H9 (cell line): ENCODE data around the gene OOSP1. TPM values are rescaled to one million over a fixed set of nuclear protein-coding genes. Genes with fewer than 3 reads are reported as not detected.

Experiments
- DNase-seq: peaks from one replicate; pipeline ENCODE4 v3.0.0-alpha.2; 2017
- H2AFZ ChIP-seq: one replicate; pipeline ENCODE4 v1.6.1; 2013; ENCODE audit warnings: mild to moderate bottlenecking, low read length, control low read depth, moderate library complexity
- H2AK5ac ChIP-seq: 2 replicates; pipeline ENCODE4 v1.6.1; 2013; ENCODE audit warnings: low read length, control low read depth, mixed read lengths; ENCODE audit not compliant: insufficient read length
- H2BK120ac ChIP-seq: one replicate; pipeline ENCODE4 v1.6.1; 2013; ENCODE audit warnings: low read depth, mild to moderate bottlenecking, low read length, control low read depth, inconsistent platforms; ENCODE audit not compliant: poor library complexity, severe bottlenecking
- H2BK12ac ChIP-seq: 2 replicates; pipeline ENCODE4 v1.6.1; 2013; ENCODE audit warnings: low read length, control low read depth, mixed read lengths, low read depth; ENCODE audit not compliant: insufficient read length
- H2BK15ac ChIP-seq: 2 replicates; pipeline ENCODE4 v1.6.1; 2013; ENCODE audit warnings: low read depth, low read length, control low read depth
- H2BK20ac ChIP-seq: one replicate; pipeline ENCODE4 v1.6.1; 2013; ENCODE audit warnings: low read depth, mild to moderate bottlenecking, low read length, control low read depth, inconsistent platforms; ENCODE audit not compliant: poor library complexity, severe bottlenecking
- H2BK5ac ChIP-seq: 2 replicates; pipeline ENCODE4 v1.6.1; 2013; ENCODE audit warnings: low read length, control low read depth, mixed read lengths; ENCODE audit not compliant: insufficient read length
- H3K14ac ChIP-seq: 2 replicates; pipeline ENCODE4 v1.6.1; 2013; ENCODE audit warnings: low read length, control low read depth; ENCODE audit not compliant: insufficient read depth
- H3K18ac ChIP-seq: 2 replicates; pipeline ENCODE4 v1.6.1; 2013; ENCODE audit warnings: low read depth, mild to moderate bottlenecking, mixed read lengths, low read length, control low read depth; ENCODE audit not compliant: insufficient read length
- H3K23ac ChIP-seq: 2 replicates; pipeline ENCODE4 v1.6.1; 2013; ENCODE audit warnings: low read length, control low read depth, mixed read lengths, low read depth; ENCODE audit not compliant: insufficient read length
- H3K23me2 ChIP-seq: 2 replicates; pipeline ENCODE4 v1.6.1; 2013; ENCODE audit warnings: low read depth, mild to moderate bottlenecking, mixed read lengths, low read length, control low read depth; ENCODE audit not compliant: insufficient read length, poor library complexity, severe bottlenecking
- H3K27ac ChIP-seq: 2 replicates; pipeline ENCODE4 v1.5.1; 2013; ENCODE audit warnings: low read length, control low read depth, mixed read lengths, low read depth; ENCODE audit not compliant: insufficient read length
- H3K27me3 ChIP-seq: 2 replicates; pipeline ENCODE4 v1.6.1; 2013; ENCODE audit warnings: low read length, control low read depth, inconsistent platforms; ENCODE audit not compliant: insufficient read depth
- H3K4ac ChIP-seq: 2 replicates; pipeline ENCODE4 v1.6.1; 2013; ENCODE audit warnings: low read depth, mild to moderate bottlenecking, control low read depth, inconsistent platforms, low read length, moderate library complexity
- H3K4me1 ChIP-seq: 2 replicates; pipeline ENCODE4 v1.6.1; 2013; ENCODE audit warnings: low read length, control low read depth, inconsistent platforms; ENCODE audit not compliant: insufficient read depth
- H3K4me2 ChIP-seq: 2 replicates; pipeline ENCODE4 v1.6.1; 2013; ENCODE audit warnings: low read length, control low read depth, mixed read lengths; ENCODE audit not compliant: insufficient read length, insufficient read depth
- H3K56ac ChIP-seq: 2 replicates; pipeline ENCODE4 v1.6.1; 2013; ENCODE audit warnings: low read depth, mild to moderate bottlenecking, mixed read lengths, low read length, control low read depth; ENCODE audit not compliant: insufficient read length
- H3K79me1 ChIP-seq: 2 replicates; pipeline ENCODE4 v1.6.1; 2013; ENCODE audit warnings: low read depth, mild to moderate bottlenecking, moderate library complexity, low read length, control low read depth, inconsistent platforms; ENCODE audit not compliant: insufficient read depth, poor library complexity, severe bottlenecking
- H3K79me2 ChIP-seq: 2 replicates; pipeline ENCODE4 v1.6.1; 2013; ENCODE audit warnings: low read length, control low read depth, inconsistent platforms; ENCODE audit not compliant: insufficient read depth
- H3K9ac ChIP-seq: 2 replicates; pipeline ENCODE4 v1.6.1; 2013; ENCODE audit warnings: low read length, control low read depth, mixed read lengths; ENCODE audit not compliant: insufficient read length; ENCODE audit errors: extremely low read depth
- H3K9me3 ChIP-seq: one replicate; pipeline ENCODE4 v1.6.1; 2013; ENCODE audit warnings: low read depth, low read length, inconsistent platforms; ENCODE audit not compliant: control insufficient read depth
- H3T11ph ChIP-seq: one replicate; pipeline ENCODE4 v1.6.1; 2013; ENCODE audit warnings: mild to moderate bottlenecking, low read length, control low read depth, inconsistent platforms
- H4K20me1 ChIP-seq: one replicate; pipeline ENCODE4 v1.6.1; 2013; ENCODE audit not compliant: control insufficient read depth, insufficient read length, insufficient read depth
- H4K5ac ChIP-seq: 2 replicates; pipeline ENCODE4 v1.6.1; 2013; ENCODE audit warnings: low read depth, mild to moderate bottlenecking, mixed read lengths, low read length, control low read depth; ENCODE audit not compliant: insufficient read length
- H4K8ac ChIP-seq: replicated peaks from 2 replicates; pipeline ENCODE4 v1.6.1; 2013; ENCODE audit warnings: low read length, control low read depth, mixed read lengths, low read depth; ENCODE audit not compliant: insufficient read length
- H4K91ac ChIP-seq: 2 replicates; pipeline ENCODE4 v1.6.1; 2013; ENCODE audit warnings: low read depth, mild to moderate bottlenecking, moderate library complexity, mixed read lengths, low read length, control low read depth; ENCODE audit not compliant: insufficient read length
- H3K27ac Mint-ChIP-seq, 3 experiments: 2 replicates in 2 of 3; 3 replicates in 1 of 3; pipeline ENCODE4 v1.8.0; 2020 to 2021; ENCODE audit warnings: mixed read lengths in 3 of 3, mild to moderate bottlenecking in 1 of 3, moderate library complexity in 1 of 3
- H3K27me3 Mint-ChIP-seq: 2 replicates; pipeline ENCODE4 v1.8.0; 2021; ENCODE audit warnings: low read depth, mild to moderate bottlenecking, moderate library complexity, mixed read lengths
- H3K36me3 Mint-ChIP-seq, 3 experiments: 2 replicates in 2 of 3; 3 replicates in 1 of 3; pipeline ENCODE4 v1.8.0; 2020 to 2021; ENCODE audit warnings: low read depth in 3 of 3, mixed read lengths in 3 of 3; ENCODE audit not compliant: insufficient read depth in 1 of 3
- H3K4me1 Mint-ChIP-seq, 2 experiments: 2 replicates each; pipeline ENCODE4 v1.8.0; 2020; ENCODE audit warnings: mixed read lengths in 2 of 2
- H3K4me3 Mint-ChIP-seq, 2 experiments: 2 replicates in 1 of 2; 3 replicates in 1 of 2; pipeline ENCODE4 v1.8.0; 2020 to 2021; ENCODE audit warnings: mild to moderate bottlenecking in 2 of 2, mixed read lengths in 2 of 2, moderate library complexity in 1 of 2
- H3K9me3 Mint-ChIP-seq, 2 experiments: 2 replicates in 1 of 2; 3 replicates in 1 of 2; pipeline ENCODE4 v1.8.0; 2020; ENCODE audit warnings: mild to moderate bottlenecking in 2 of 2, mixed read lengths in 2 of 2, moderate library complexity in 1 of 2
- WGBS: extraction: QIAGEN DNeasy Blood & Tissue Kit; methylation state at CpG from one replicate; pipeline ENCODE4 v1.1.7; 2013; ENCODE audit warnings: missing lambda C conversion rate, low lambda C conversion rate, mixed read lengths; ENCODE audit not compliant: insufficient read length; ENCODE audit errors: extremely low coverage; 5-methylcytosine and 5-hydroxymethylcytosine counted together
- total RNA-seq: library from RNA; stranded (reverse); gene quantifications from 2 replicates; pipeline ENCODE4 v1.2.1, GENCODE V29; 2021
- TF ChIP-seq, protein P1 (sequence below): fragments of 200-600 bp; sonication (generic); conservative IDR thresholded peaks from 3 replicates; pipeline ENCODE4 v1.8.0; 2021; ENCODE audit warnings: antibody characterized with exemption, mild to moderate bottlenecking

The OOSP1 gene
- total RNA-seq, 1 experiment from 2014 or later, result not detected

GRCh38 chr11:59984368-59984767 is 46.1 kb downstream of the OOSP1 start:
- Histone ChIP-seq H4K8ac (no peak overlapping the region), H3K18ac (no peak overlapping the region), H3K9me3 (no peaks in the 10 kb centered on the region), H4K91ac (no peak overlapping the region), H3K27ac (no peak overlapping the region), H4K5ac (no peak overlapping the region), H2BK5ac (no peak overlapping the region), H3K14ac (no peak overlapping the region), H3K23ac (no peak overlapping the region), H2BK12ac (no peak overlapping the region), H3K4ac (no peak overlapping the region), H3K4me1 (no peaks in the 10 kb centered on the region), H2BK20ac (no peak overlapping the region), H3K23me2 (no peaks in the 10 kb centered on the region), H2AFZ (no peak overlapping the region), H3T11ph (no peak overlapping the region), H2BK120ac (no peak overlapping the region), H3K27me3 (no peaks in the 10 kb centered on the region), H3K56ac (no peak overlapping the region), H3K9ac (no peak overlapping the region), H3K4me2 (no peak overlapping the region), H2BK15ac (no peak overlapping the region), H3K79me2 (no peaks in the 10 kb centered on the region), H3K79me1 (no peaks in the 10 kb centered on the region), H2AK5ac (no peak overlapping the region), H4K20me1 (no peaks in the 10 kb centered on the region)
- TF ChIP-seq, protein P1, sequence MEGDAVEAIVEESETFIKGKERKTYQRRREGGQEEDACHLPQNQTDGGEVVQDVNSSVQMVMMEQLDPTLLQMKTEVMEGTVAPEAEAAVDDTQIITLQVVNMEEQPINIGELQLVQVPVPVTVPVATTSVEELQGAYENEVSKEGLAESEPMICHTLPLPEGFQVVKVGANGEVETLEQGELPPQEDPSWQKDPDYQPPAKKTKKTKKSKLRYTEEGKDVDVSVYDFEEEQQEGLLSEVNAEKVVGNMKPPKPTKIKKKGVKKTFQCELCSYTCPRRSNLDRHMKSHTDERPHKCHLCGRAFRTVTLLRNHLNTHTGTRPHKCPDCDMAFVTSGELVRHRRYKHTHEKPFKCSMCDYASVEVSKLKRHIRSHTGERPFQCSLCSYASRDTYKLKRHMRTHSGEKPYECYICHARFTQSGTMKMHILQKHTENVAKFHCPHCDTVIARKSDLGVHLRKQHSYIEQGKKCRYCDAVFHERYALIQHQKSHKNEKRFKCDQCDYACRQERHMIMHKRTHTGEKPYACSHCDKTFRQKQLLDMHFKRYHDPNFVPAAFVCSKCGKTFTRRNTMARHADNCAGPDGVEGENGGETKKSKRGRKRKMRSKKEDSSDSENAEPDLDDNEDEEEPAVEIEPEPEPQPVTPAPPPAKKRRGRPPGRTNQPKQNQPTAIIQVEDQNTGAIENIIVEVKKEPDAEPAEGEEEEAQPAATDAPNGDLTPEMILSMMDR, result no peak
- no peak for DNase-seq
- H3K4me1 Mint-ChIP-seq, result no peaks in the 10 kb centered on the region
- H3K36me3 Mint-ChIP-seq, result no peaks in the 10 kb centered on the region
- no peak overlapping the region for H3K27ac Mint-ChIP-seq
- no peak overlapping the region for H3K4me3 Mint-ChIP-seq
- no CpG with 5 or more reads among the region's 3 CpGs for WGBS
- peaks cover 0 to 3% of the 10 kb centered on the region in 2 experiments; a peak in 2 of 5 replicates for H3K9me3 Mint-ChIP-seq
- H3K27me3 Mint-ChIP-seq, result no peaks in the 10 kb centered on the region; the same call in 1 of the 2 replicates
